ENCODE results near the gene SEMA4C.

DNA sequence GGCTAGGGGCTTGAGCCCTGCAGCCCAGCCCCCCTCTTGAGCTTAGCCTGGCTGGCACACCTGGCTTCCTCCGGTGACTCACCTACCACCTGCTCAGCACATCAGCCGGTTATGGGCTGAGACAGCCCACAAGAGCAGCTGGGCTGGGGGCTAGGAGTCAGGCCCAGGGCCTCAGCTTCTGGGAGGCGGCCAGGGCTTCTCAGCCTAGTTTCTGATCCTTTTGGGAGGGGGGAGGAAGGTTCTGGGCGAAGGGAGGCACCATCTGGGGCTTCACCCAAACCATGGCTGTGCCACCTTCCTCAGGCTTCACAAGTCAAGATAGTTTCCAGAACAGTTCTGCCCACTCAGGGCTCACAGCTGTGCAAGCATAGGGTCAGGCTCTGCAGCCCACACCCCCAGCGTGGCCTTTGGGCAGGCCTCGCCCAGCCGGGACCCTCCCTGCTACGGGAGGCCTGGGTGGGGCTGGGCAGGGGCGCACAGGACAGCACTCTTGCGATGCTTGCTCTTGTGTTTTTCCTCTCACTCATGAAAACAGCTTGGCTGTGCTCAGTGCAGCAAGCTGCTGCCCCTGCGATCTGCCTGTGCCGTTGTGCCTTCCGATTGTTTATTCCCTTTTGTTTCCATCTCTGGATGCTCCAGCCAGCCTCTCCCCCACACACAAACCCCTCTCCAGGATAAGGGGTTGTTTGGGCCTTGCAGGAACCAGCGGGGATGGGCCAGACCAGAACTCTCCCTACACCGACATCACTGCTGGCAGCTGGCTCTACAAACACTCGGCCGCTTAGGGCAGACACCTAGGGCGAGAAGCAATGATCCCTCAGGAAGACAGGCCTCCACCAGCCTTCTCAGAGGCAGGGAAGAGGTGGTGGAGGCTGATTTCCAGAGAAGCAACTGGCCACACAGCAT, 26.1 kb upstream of the SEMA4C start:
- no peak for TF ChIP-seq GATA2 (IDR thresholded peaks at IDR 0.05; ENCODE audit: low read depth, low read length)
- no peak for TF ChIP-seq GATA3 (IDR thresholded peaks at IDR 0.05; ENCODE audit: low read depth, low read length)

Measured in SH-SY5Y (cell line).